Endometrial microvascular endothelial cells (primary cell): ENCODE results near the gene SOAT2. TPM values are rescaled to one million over a fixed set of nuclear protein-coding genes. Genes with fewer than 3 reads are reported as not detected.
"Not testable (repeated sequence)": the region's sequence is repeated elsewhere in the genome, so short reads cannot be mapped to it uniquely, and the experiment has no call there.

ENCODE experiments used
- in situ Hi-C: cut with HindIII; loops from 2 replicates; pipeline ENCODE4 v1.10.0; 2017; ENCODE audit warnings: low sequenced_read_pairs, low pct_unique_long_range_greater_than_20kb; ENCODE audit errors: inconsistent ontology term
- total RNA-seq: library from RNA; depleted of rRNA; stranded (reverse); fragments of >200 nt; gene quantifications from one replicate; pipeline ENCODE4 v1.2.3, GENCODE V29; 2015; ENCODE audit errors: inconsistent ontology term

Gene SOAT2
- total RNA-seq, 1 donor from 2014 or later: not detected

DNA sequence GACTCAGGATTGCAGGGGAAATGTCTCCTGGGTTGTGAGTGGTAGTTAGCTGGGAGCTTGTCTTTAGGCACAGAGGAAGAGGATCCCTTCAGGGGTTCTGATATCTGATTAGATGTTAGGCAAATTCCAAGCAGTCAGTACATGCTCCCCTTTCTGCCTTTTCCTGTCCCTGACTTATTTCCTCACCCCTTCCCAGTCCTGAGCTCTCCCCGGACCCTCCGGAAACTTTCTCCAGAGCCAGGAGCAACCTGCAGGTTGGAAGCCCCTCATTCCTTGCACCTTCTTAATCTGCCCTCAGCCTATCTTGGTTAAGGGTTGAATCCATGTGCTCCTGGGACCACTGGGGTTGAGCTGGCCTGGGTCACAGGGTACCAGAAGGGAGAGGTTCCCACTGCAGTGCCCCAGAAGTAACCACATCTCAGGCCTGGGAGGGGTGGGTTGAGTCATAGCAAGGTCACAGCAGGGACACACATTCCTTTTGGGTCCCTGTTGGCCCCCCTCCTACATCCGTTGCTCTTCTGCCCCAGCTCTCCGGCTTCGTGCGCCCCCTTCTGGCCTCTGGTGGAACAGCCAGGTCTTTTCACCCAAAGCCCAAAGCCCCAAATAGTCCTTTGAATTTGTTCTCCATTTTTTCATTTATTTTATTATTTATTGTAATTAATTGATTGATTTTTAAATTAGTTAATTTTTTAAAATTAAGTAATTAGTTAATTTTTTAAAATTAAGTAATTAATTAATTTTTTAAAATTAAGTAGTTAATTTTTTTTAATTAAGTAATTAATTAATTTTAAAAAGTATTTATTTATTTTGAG, 4.0 kb upstream of the SOAT2 start:
- in situ Hi-C loops: no loop called here

DNA sequence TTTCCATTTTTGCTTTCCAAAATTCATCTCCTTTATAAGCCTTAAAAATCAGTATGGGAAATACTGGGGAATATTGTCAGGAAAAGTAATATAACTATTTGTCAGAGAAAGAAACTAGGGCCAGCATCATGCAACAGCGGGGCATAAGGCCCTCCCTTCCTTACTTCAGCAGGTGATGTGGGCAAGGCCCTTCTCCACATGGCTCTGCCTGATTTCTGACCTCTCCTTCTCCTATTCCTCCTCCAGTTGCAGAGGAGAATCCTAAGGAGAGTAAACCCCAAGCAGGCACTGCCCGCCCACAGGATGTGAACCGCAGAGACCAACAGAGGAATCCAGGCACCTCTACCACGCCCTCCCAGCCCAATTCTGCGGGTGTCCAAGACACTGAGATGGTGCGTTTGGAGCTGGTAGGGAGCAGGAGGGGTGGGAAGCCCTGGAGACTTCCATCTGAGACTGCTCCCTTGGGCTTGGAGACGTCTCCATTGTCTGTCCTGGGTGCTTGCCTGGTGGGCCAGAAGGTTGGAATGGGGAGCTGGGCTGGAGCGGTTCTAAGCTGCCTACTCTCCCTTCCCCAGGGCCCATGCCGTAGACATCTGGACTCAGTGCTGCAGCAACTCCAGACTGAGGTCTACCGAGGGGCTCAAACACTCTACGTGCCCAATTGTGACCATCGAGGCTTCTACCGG, 2.7 kb upstream of the SOAT2 start:
- in situ Hi-C loops: no loop called here

DNA sequence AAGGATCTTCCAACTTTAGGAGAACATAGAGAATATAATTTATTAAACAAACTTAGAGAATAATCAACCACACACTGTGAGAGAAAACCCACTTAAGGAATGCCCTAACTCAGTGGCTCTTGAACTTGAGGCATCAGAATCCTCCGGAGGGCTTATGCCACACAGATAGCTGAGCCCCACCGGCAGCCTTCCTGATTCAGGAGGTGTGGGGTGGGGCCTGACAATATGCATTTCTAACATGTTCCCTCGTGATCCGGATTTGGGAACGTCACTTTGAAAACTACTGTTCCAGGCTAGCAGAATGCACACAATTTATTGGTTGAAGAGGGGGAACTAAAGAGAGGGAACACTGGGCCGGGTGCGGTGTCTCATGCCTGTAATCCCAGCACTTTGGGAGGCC, 2.0 kb upstream of the SOAT2 start:
- in situ Hi-C loops: no loop called here

DNA sequence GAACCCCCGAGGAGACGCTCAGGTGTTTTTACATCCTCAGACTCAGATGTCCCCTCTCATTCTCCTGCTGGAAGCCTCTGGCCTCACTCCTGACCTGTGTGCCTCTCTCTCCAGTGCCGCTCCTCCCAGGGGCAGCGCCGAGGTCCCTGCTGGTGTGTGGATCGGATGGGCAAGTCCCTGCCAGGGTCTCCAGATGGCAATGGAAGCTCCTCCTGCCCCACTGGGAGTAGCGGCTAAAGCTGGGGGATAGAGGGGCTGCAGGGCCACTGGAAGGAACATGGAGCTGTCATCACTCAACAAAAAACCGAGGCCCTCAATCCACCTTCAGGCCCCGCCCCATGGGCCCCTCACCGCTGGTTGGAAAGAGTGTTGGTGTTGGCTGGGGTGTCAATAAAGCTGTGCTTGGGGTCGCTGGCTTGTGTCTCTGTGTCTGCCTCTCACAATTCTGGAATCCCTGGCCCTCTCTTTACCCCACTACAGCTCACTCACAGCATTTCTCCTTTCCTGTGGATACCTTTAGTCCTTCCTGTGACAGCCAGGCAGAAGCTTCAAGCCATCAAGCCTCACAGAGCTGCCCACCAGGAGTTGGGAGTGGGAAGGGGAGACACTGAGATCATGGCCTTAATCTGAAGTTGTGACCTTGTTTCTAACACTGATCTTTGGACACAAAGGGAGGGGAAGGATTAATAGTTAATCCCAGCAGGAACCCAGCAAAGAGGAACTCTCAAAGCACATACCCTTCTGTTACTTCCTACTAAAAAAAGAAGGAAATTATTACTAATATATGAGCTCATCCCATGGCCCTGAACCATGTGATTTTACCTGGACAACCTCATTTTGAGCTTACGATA, 1.1 kb upstream of the SOAT2 start:
- in situ Hi-C loops: no loop called here

DNA sequence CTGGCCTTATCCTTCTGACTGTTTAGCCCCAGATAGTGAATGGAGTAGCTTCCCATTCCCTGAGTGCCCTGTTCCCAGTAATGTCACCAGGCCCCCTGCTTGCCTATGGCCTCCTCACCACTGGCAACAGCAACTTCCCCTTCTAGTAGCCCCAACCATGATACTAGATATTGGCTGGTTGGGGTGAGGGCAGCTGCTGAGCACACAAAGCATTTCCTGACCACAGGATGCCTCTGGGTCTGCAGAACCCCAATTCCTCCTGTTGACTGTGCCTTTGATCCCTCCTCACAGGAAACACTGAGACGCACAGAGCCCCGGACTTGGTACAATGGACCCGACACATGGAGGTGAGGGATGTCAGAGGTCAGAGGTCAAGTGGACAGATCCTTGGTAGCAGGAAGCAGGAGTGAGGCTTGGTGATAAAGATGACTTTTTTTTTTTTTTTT, 597 bp downstream of the SOAT2 start:
- in situ Hi-C loops: no loop called here

DNA sequence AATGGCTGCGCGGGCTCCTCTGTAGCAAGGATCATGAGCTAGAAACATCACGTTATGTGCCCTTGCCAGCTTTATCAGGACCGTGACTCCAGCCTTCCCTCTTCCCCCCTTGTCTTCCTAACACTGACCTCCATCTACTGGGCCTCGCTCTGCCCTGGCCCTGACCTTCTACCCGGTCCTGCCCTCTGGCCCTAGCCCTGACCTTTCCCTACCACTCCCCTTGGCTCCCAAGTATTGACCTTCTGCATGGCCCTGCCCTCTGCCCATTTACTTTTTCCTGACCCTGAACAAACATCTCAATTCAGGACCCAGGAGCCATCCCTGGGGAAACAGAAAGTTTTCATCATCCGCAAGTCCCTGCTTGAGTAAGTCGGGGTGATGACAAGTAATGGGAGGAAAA, 2.0 kb downstream of the SOAT2 start:
- in situ Hi-C loops: no loop called here

DNA sequence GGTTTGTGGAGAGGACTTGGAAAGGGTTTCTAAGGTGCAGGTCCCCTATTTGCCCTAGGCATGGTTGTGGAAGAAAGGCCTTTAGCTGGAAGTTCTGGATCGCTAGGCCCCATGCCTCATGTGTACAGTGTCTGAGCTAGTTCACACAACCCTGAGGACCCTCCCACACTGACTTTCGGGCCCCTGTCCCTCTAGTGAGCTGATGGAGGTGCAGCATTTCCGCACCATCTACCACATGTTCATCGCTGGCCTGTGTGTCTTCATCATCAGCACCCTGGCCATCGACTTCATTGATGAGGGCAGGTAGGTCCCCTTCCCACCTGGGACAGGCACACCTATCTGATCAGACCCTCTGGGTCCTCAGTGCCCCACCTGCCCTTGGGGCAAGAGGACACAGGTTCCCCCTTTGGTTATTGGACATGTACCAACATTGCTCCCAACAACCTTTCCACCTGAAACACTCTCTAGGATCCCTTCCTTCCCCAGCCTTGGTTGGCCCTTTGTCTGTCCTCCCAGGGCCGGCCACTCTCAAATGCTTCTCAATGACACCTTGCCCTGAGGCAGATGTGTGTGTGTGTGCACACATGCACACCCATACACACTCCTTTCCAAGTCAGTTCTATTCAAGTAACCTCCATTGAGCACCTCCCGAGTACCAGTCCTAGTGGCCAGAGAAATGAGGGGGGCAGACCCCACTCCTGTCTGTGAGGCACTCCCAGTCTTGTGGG, 2.6 kb downstream of the SOAT2 start:
- in situ Hi-C loops: no loop called here

DNA sequence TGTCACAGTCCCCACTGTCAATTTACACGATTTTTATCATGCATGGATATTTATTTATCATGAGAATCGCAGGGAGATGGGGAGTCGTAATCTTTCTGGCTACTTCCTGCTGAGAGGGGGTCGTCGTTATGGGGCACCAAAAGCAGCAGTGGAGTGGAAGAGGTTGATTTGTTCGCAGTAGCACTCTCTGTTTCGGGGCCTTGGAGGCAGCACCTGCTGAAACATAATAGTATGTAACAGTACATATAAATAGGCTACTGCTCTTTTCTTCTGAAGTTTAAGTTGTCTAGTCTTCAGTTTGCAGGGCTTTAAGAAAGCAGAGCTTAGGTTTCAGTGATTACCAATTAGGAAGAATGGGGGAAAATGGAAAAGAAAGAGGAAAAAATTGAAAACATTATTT, 3.8 kb downstream of the SOAT2 start:
- in situ Hi-C loops: no loop called here

DNA sequence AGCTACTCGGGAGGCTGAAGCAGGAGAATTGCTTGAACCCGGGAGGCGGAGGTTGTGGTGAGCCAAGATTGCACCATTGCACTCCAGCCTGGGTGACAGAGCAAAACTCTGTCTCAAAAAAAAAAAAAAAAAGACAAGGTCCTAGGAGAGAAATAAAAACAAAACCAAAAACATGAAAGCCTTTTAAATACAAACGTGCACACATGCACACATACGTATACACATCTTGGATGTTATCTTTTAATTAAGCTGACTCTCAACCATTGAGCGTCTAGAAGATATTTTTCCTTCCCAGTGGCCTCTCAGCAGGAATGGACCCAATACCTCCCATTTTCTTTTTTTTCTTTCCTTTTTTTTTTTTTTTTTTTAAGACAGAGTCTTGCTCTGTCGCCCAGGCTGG, 9.1 kb downstream of the SOAT2 start:
- in situ Hi-C loops: not testable (repeated sequence)

DNA sequence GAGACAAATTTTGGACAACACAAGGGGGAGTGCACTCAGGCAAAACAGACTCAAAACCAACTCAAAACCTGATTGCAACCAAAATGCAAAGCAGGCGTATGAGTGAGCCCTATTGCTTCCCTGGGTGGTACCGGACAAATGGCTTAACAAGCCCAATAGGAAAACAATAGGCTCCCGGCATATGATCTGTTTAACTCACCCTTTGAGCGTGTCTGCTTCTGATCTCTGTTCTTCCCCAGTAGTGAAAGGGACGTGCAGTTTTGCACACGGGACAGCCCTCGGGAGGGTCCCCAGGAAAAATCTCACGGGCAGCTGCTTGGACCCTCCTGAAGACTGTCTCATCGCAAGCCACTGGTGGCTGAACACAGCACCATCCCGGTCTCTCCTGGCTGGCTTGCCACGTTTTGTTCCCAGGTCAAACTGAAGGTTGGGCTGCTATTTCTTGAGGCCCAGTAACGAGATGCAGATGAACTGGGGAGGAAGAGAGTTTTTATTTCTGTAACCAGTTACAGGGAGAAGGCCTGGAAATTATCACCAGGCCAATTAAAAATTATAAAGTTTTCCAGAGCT, 9.9 kb downstream of the SOAT2 start:
- in situ Hi-C loops: no loop called here

DNA sequence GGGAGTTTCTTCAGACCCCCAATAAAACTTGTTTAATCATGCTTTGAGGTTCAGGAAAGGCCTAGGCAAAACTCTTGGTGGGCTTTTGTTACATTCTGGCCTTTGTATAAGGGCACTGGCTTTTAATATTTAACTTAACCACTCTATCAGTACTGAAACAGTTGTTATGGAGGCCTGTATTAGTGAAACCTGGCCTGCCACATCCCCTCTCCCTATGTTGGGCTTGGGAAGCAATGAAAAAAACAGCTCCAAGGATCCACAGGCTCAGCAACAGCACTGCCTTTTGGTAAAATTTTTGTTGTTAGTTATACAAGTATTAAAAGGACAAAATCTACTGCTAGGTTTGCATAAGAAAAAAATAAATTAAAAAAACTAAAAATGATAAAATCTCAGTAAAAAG, 10.7 kb downstream of the SOAT2 start:
- in situ Hi-C loops: no loop called here

DNA sequence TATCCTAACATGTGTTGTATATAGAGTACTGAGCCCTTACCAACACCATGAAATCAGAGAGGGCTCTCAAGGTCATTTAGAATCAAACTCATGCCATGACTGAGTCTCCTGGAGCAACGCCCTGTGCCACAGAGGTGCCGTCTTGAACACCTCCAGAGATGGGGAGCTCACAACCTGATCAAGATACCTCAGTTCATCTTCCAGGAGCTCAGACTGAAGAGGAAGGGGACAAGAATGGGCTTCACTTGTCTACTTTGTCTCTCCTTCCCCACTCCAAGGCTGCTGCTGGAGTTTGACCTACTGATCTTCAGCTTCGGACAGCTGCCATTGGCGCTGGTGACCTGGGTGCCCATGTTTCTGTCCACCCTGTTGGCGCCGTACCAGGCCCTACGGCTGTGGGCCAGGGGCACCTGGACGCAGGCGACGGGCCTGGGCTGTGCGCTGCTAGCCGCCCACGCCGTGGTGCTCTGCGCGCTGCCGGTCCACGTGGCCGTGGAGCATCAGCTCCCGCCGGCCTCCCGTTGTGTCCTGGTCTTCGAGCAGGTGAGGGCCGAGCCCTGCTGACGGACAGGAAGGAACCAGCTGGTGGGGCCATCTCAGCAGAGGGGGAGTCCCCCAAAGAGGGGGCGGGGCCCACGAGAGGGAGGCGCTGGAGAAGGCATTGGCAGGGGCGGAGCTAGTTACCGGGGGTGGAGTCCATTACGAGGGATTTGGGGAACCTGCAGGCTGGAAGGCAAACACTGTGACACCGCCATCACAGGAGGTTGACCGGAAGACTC, 12.0 kb downstream of the SOAT2 start:
- in situ Hi-C loops: no loop called here

DNA sequence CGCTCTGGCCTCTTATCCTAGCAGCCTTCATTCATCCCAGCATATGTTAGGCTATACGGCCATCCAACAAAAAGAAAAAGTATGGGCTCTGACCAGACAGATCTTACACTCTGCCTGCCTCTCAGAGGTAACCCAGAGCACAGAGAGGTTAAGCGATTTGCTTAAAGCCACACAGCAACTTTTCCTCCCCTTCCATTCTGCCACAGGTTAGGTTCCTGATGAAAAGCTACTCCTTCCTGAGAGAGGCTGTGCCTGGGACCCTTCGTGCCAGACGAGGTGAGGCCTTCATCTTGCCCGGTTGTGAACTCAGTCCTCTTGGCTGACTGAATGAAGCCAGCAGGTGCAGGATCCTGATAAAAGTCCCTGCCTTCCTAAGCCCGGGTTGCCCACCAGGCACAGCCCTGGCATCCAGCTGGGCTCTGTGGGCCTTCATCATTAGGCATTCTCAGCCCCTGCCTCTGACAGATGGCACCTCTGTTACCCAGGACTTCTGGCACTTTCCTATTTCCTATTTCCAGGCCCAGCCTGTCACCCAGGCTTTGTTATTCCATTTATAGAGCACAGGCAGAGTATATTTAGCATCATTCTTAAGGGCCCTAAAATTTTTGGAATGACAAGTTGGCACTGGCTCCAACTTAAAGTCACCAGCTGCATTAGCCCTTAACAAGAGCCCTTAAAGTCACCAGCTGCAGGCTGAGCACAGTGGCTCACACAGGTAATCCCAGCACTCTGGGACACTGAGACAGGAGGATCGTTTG, 12.8 kb downstream of the SOAT2 start:
- in situ Hi-C loops: no loop called here

DNA sequence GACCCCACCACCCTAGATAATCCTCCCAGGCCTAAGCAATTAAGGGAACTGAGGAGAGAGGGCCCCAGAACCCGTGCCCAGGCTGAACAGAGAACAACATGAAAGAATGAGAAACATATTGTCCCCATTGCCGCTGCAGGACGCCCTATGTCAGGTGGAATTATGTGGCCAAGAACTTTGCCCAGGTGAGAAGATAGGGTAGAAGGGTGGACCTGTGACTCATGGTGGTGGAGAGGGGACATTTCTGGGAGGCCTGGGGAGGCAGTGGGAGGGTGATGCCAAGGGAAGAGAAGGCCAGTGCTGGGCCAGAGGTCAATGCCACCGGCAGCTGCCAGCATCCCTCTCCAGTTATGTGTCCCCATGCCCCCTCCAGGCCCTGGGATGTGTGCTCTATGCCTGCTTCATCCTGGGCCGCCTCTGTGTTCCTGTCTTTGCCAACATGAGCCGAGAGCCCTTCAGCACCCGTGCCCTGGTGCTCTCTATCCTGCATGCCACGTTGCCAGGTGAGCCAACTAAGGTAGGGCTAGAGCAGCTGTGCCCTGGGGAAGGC, 15.5 kb downstream of the SOAT2 start:
- in situ Hi-C loops: no loop called here

DNA sequence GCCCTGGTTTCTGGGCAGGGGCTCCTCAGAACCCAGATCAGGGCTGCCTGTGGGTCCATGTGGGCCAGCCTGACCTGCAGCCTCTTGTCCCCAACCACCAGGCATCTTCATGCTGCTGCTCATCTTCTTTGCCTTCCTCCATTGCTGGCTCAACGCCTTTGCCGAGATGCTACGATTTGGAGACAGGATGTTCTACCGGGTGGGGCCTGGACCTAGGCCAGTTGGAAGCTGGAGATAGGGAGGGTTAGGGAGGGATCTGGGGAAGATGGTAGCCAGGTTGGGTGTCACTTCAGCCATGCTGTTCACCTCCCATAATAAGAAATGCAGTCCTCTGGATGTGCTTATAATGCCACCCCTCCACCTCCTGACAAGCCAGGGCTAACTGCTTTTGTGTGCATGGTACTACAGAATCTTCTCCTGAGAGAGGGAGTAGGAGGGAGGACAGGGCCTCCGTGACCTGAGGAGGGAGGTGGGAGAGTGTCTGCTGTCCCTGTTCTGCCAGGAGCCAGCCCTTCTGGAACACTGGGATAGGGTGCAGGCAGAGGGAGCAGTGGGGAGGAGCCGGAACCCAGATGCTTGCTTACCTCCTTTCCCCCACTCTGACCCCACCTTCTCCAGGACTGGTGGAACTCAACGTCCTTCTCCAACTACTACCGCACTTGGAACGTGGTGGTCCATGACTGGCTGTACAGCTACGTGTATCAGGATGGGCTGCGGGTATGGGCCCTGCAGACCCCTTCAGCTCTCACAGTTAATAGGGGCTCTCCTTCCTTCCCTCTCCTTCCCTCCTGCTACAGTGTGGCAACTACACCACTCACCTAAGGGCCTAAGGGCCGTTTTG, 17.6 kb downstream of the SOAT2 start:
- in situ Hi-C loops: no loop called here

DNA sequence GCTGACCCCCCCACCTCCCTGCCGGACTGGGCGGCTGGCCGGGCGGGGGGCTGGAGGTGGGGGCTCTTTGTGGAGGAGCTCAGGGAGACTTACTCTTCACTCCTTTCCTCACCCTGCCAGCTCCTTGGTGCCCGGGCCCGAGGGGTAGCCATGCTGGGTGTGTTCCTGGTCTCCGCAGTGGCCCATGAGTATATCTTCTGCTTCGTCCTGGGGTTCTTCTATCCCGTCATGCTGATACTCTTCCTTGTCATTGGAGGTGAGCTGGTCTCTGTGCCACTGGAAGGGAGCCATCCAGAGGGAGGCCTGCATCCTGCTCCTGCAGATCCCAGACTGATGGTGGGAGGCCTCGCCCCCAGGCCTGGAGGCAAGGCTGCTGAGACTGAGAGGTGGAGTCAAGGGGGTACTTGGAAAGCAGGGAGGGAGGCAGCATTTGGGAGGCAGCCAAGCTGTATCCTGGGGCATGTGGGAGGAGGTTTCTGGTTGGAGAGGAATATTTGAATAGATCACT, 19.7 kb downstream of the SOAT2 start:
- in situ Hi-C loops: no loop called here
